ENCODE results near the gene MFSD1.

The MFSD1 gene

GRCh38 chr3:158821847-158822246 lies 20.0 kb downstream of the MFSD1 start:
- no peak for DNase-seq

GRCh38 chr3:158823426-158823825 lies 21.6 kb downstream of the MFSD1 start:
- no peak for DNase-seq

- DNase-seq: no peak
Measured at GRCh38 chr3:158827773-158828172, 25.9 kb downstream of the MFSD1 start.

- no peak for DNase-seq
Measured at GRCh38 chr3:158830391-158830790, 28.5 kb downstream of the MFSD1 start.

- no peak for DNase-seq
Measured at GRCh38 chr3:158831861-158832260, 30.0 kb downstream of the MFSD1 start.

- DNase-seq: no peak
Measured at GRCh38 chr3:158835631-158836030, 33.8 kb downstream of the MFSD1 start.

GRCh38 chr3:158836312-158836711 lies 34.5 kb downstream of the MFSD1 start:
- DNase-seq: no peak

GRCh38 chr3:158837240-158837639 lies 35.4 kb downstream of the MFSD1 start:
- no peak for DNase-seq

GRCh38 chr3:158839966-158840365 lies 38.1 kb downstream of the MFSD1 start:
- DNase-seq: no peak

GRCh38 chr3:158841387-158841786 lies 39.5 kb downstream of the MFSD1 start:
- DNase-seq: no peak

- no peak for DNase-seq
Measured at GRCh38 chr3:158842976-158843375, 41.1 kb downstream of the MFSD1 start.

- no peak for DNase-seq
Measured at GRCh38 chr3:158845765-158846350, 44.0 kb downstream of the MFSD1 start.

GRCh38 chr3:158846803-158847451 lies 45.1 kb downstream of the MFSD1 start:
- DNase-seq: no peak

- DNase-seq: no peak
Measured at GRCh38 chr3:158847452-158847821, 45.6 kb downstream of the MFSD1 start.

GRCh38 chr3:158847885-158848284 lies 46.0 kb downstream of the MFSD1 start:
- no peak for DNase-seq

GRCh38 chr3:158849757-158850156 lies 47.9 kb downstream of the MFSD1 start:
- DNase-seq: no peak

GRCh38 chr3:158859362-158859761 lies 57.5 kb downstream of the MFSD1 start:
- DNase-seq: no peak

GRCh38 chr3:158863247-158863646 lies 61.4 kb downstream of the MFSD1 start:
- DNase-seq: no peak

- no peak for DNase-seq
Measured at GRCh38 chr3:158864492-158864891, 62.6 kb downstream of the MFSD1 start.

- no peak for DNase-seq
Measured at GRCh38 chr3:158875700-158876099, 73.8 kb downstream of the MFSD1 start.

Measured in NCI-H524 treated with DMSO at 0.1 percent for 48 hours (cell line).